CD14-positive monocyte (primary cell): ENCODE measurements around the gene CDK19. TPM values are rescaled to one million over a fixed set of nuclear protein-coding genes. Genes with fewer than 3 reads are reported as not detected.
A peak's percentile ranks its signal among the peaks of the same experiment; 100 is the strongest.

ENCODE experiments used
- DNase-seq, 3 donors: peaks; one replicate each; pipeline ENCODE4 v3.0.0-alpha.2; 2011 to 2022
- H2AFZ ChIP-seq: 2 replicates; pipeline ENCODE4 v1.6.0; 2012; ENCODE audit warnings: mild to moderate bottlenecking, low read depth, low read length, inconsistent platforms; ENCODE audit not compliant: insufficient read depth, poor library complexity, severe bottlenecking
- H3K27ac ChIP-seq, 2 donors: 1 replicate in 1 of 2; 2 replicates in 1 of 2; pipeline ENCODE4 v1.5.1; 2012 to 2013; ENCODE audit warnings: low read length in 2 of 2, control low read depth in 1 of 2, inconsistent platforms in 1 of 2, low read depth in 1 of 2, mild to moderate bottlenecking in 1 of 2
- H3K27me3 ChIP-seq, 2 donors: one replicate each; pipeline versions ENCODE4 v1.6.0 to v1.6.1; 2011 to 2013; ENCODE audit warnings: low read length in 2 of 2; ENCODE audit not compliant: control insufficient read depth in 2 of 2, insufficient read depth in 2 of 2
- H3K36me3 ChIP-seq, 2 donors: replicated peaks in 1 of 2; 1 replicate in 1 of 2; 2 replicates in 1 of 2; pipeline versions ENCODE4 v1.5.1 to v1.6.1; 2012 to 2013; ENCODE audit warnings: low read length in 2 of 2, control low read depth in 1 of 2, inconsistent platforms in 1 of 2, mild to moderate bottlenecking in 1 of 2; ENCODE audit not compliant: insufficient read depth in 2 of 2, control insufficient read depth in 1 of 2
- H3K4me1 ChIP-seq, 2 donors: 1 replicate in 1 of 2; 2 replicates in 1 of 2; pipeline versions ENCODE4 v1.5.1 to v1.6.1; 2012 to 2013; ENCODE audit warnings: low read length in 2 of 2, control low read depth in 1 of 2, inconsistent platforms in 1 of 2, mild to moderate bottlenecking in 1 of 2, moderate library complexity in 1 of 2; ENCODE audit not compliant: insufficient read depth in 2 of 2, control insufficient read depth in 1 of 2
- H3K4me2 ChIP-seq: replicated peaks from 2 replicates; pipeline ENCODE3; 2012; ENCODE audit warnings: low read length, moderate library complexity, mild to moderate bottlenecking; ENCODE audit not compliant: poor library complexity, severe bottlenecking; ENCODE audit errors: extremely low read depth
- H3K4me3 ChIP-seq, 3 experiments: fragments of 200-600 bp in 1 of 3; sonication (generic) in 1 of 3; replicated peaks in 1 of 3; 1 replicate in 2 of 3; 2 replicates in 1 of 3; pipeline ENCODE4 v1.5.1; 2011 to 2013; ENCODE audit warnings: low read length in 3 of 3, mild to moderate bottlenecking in 3 of 3, control low read depth in 2 of 3, low read depth in 2 of 3, inconsistent platforms in 1 of 3, moderate library complexity in 1 of 3
- H3K79me2 ChIP-seq: 2 replicates; pipeline ENCODE4 v1.6.0; 2012; ENCODE audit warnings: mild to moderate bottlenecking, control low read depth, inconsistent platforms, low read length, moderate library complexity; ENCODE audit not compliant: insufficient read depth
- H3K9ac ChIP-seq: 2 replicates; pipeline ENCODE4 v1.6.0; 2017; ENCODE audit warnings: low read length, mild to moderate bottlenecking; ENCODE audit not compliant: insufficient read depth, poor library complexity, severe bottlenecking
- H3K9me3 ChIP-seq, 2 donors: replicated peaks in 1 of 2; 1 replicate in 1 of 2; 2 replicates in 1 of 2; pipeline versions ENCODE4 v1.5.1 to v1.6.1; 2012 to 2013; ENCODE audit warnings: low read length in 2 of 2, control low read depth in 1 of 2; ENCODE audit not compliant: control insufficient read depth in 1 of 2, insufficient read depth in 1 of 2
- H4K20me1 ChIP-seq: 2 replicates; pipeline ENCODE4 v1.6.0; 2012; ENCODE audit warnings: mild to moderate bottlenecking, low read length, control low read depth, moderate library complexity; ENCODE audit not compliant: insufficient read depth
- H3K27ac Mint-ChIP-seq, 7 donors: one replicate each; pipeline ENCODE4 v1.8.0; 2020; ENCODE audit warnings: mild to moderate bottlenecking in 7 of 7, mixed read lengths in 7 of 7, moderate library complexity in 6 of 7, inconsistent platforms in 2 of 7
- H3K27me3 Mint-ChIP-seq, 3 donors: one replicate each; pipeline ENCODE4 v1.8.0; 2021 to 2022; ENCODE audit warnings: low read depth in 3 of 3, mild to moderate bottlenecking in 3 of 3, mixed read lengths in 3 of 3, moderate library complexity in 3 of 3, inconsistent platforms in 1 of 3
- H3K36me3 Mint-ChIP-seq, 2 donors: one replicate each; pipeline ENCODE4 v1.8.0; 2020; ENCODE audit warnings: mixed read lengths in 2 of 2, inconsistent platforms in 1 of 2, mild to moderate bottlenecking in 1 of 2
- H3K4me1 Mint-ChIP-seq: one replicate; pipeline ENCODE4 v1.8.0; 2020; ENCODE audit warnings: mild to moderate bottlenecking, mixed read lengths
- H3K4me3 Mint-ChIP-seq, 2 donors: one replicate each; pipeline ENCODE4 v1.8.0; 2020; ENCODE audit warnings: mild to moderate bottlenecking in 2 of 2, mixed read lengths in 2 of 2, moderate library complexity in 1 of 2
- H3K9me3 Mint-ChIP-seq, 7 donors: one replicate each; pipeline ENCODE4 v1.8.0; 2020 to 2022; ENCODE audit warnings: mixed read lengths in 7 of 7, mild to moderate bottlenecking in 6 of 7, moderate library complexity in 6 of 7, inconsistent platforms in 2 of 7
- CTCF ChIP-seq: fragments of 200-600 bp; IDR thresholded peaks from one replicate; pipeline ENCODE4 v1.8.0; 2022; ENCODE audit warnings: antibody characterized with exemption, mild to moderate bottlenecking
- WGBS: methylation state at CpG from one replicate; pipeline ENCODE4 v1.1.5; 2013; ENCODE audit warnings: missing lambda C conversion rate; ENCODE audit not compliant: insufficient coverage; 5-methylcytosine and 5-hydroxymethylcytosine counted together
- intact Hi-C, 2 donors: fragments of 100-400 bp; cut with micrococcal nuclease; formaldehyde crosslinking; loops; one replicate each; pipeline versions ENCODE4 v1.15.0 to v1.15.1; 2023
- polyA plus RNA-seq, 3 donors: library from polyadenylated mRNA; depleted of rRNA in 1 of 3; unstranded in 2 of 3; stranded (reverse) in 1 of 3; fragments of 300-500 nt in 2 of 3; fragments of >200 nt in 1 of 3; fragmentation: Illumina TruSeq in 2 of 3; gene quantifications; 1 replicate in 2 of 3; 2 replicates in 1 of 3; pipeline ENCODE4 v1.2.3, GENCODE V29; 2012 to 2021

The CDK19 gene
- polyA plus RNA-seq, 3 donors, result 2.7 to 12.0 (median 3.9) TPM

DNA sequence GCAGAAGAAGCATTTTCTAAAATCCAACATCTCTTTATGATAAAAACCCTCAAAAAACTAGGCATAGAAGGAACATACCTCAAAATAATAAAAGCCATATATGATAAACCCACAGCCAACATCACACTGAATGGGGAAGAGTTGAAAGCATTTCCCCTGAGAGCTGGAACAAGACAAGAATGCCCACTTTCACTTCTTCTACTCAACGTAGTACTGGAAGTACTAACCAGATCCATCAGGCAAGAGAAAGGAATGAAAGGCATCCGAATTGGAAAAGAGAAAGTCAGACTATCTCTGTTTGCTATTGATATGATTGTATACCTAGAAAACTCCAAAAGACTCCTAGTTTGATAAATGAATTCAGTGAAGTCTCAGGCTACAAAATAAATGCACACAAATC is 7.9 kb upstream of the CDK19 start:
- no peaks in the 10 kb centered on the region for H3K36me3 ChIP-seq
- peaks cover 0 to 2% (median 0%) of the 10 kb centered on the region in 3 donors for H3K27me3 Mint-ChIP-seq
- WGBS, result no CpG with 5 or more reads among the region's 2 CpGs
- peak overlapping the region in 1 of 3 experiments; percentile 3 for H3K4me3 ChIP-seq
- H3K4me2 ChIP-seq, result no peak overlapping the region
- peak in 2 of 3 donors; percentile 29 to 35 for DNase-seq
- H3K79me2 ChIP-seq, result peaks cover 25% of the 10 kb centered on the region
- no peak overlapping the region for H2AFZ ChIP-seq
- peak overlapping the region in 1 of 2 donors; percentile 47 for H3K27ac ChIP-seq
- H3K4me1 Mint-ChIP-seq, result peaks cover 67% of the 10 kb centered on the region
- no peak for TF ChIP-seq CTCF
- H3K27me3 ChIP-seq, result no peaks in the 10 kb centered on the region
- H4K20me1 ChIP-seq, result no peaks in the 10 kb centered on the region
- intact Hi-C loops, result no loop called here
- peak overlapping the region in 4 of 7 donors; percentile 48 to 73 (median 56) for H3K27ac Mint-ChIP-seq
- no peaks in the 10 kb centered on the region for H3K36me3 Mint-ChIP-seq
- no peaks in the 10 kb centered on the region for H3K9me3 ChIP-seq
- peaks cover 0 to 2% (median 0%) of the 10 kb centered on the region in 7 donors for H3K9me3 Mint-ChIP-seq
- no peak overlapping the region for H3K9ac ChIP-seq
- H3K4me3 Mint-ChIP-seq, result peak overlapping the region in 1 of 2 donors; percentile 13
- peaks cover 48 to 61% of the 10 kb centered on the region in 2 donors for H3K4me1 ChIP-seq

DNA sequence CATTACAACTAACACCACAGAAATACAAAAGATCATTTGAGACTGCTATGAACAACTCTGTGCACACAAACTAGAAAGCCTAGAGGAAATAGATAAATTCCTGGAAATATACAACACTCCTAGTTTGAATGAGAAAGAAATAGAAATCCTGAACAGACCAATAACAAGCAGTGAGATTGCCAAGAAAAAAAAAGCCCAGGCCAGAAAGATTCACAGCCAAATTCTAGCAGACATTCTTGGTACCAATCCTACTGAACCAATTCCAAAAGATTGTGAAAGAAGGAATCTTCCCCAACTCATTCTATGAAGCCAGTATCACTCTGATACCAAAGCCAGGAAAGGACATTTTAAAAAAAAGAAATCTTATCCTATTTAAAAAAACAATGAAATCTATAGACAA is 7.0 kb upstream of the CDK19 start:
- Histone ChIP-seq H3K4me2 (no peak overlapping the region), H3K4me3 (no peak overlapping the region), H3K36me3 (no peaks in the 10 kb centered on the region), H3K9me3 (no peaks in the 10 kb centered on the region), H3K9ac (no peak overlapping the region), H3K4me1 (peaks cover 44 to 52% of the 10 kb centered on the region in 2 donors), H3K79me2 (peaks cover 31% of the 10 kb centered on the region), H3K27ac (no peak overlapping the region), H4K20me1 (no peaks in the 10 kb centered on the region), H2AFZ (no peak overlapping the region), H3K27me3 (no peaks in the 10 kb centered on the region)
- H3K27me3 Mint-ChIP-seq, result no peaks in the 10 kb centered on the region
- TF ChIP-seq CTCF, result no peak
- H3K27ac Mint-ChIP-seq, result peak overlapping the region in 2 of 7 donors; percentile 21 to 42
- peaks cover 62% of the 10 kb centered on the region for H3K4me1 Mint-ChIP-seq
- H3K4me3 Mint-ChIP-seq, result no peak overlapping the region
- peaks cover 0 to 2% of the 10 kb centered on the region in 2 donors for H3K36me3 Mint-ChIP-seq
- intact Hi-C loops, result no loop called here
- DNase-seq, result no peak
- H3K9me3 Mint-ChIP-seq, result peaks cover 0 to 2% (median 0%) of the 10 kb centered on the region in 7 donors
